Spleen (tissue), 11 donors: ENCODE results near the gene SEPTIN10. TPM values are rescaled to one million over a fixed set of nuclear protein-coding genes. Genes with fewer than 3 reads are reported as not detected.
A peak's percentile ranks its signal among the peaks of the same experiment; 100 is the strongest.

ENCODE experiments used
- DNase-seq: peaks from one replicate; pipeline ENCODE4 v3.0.0-alpha.2; 2020
- H3K27ac ChIP-seq, 8 donors: fragments of 200-600 bp; sonication (generic) in 7 of 8; 1 replicate in 4 of 8; 2 replicates in 4 of 8; pipeline versions ENCODE4 v1.5.0 to v1.8.0; 2016 to 2021; ENCODE audit warnings: inconsistent platforms in 4 of 8, mild to moderate bottlenecking in 4 of 8, moderate library complexity in 1 of 8
- H3K27me3 ChIP-seq, 7 donors: fragments of 200-600 bp; sonication (generic) in 6 of 7; replicated peaks in 1 of 7; 1 replicate in 4 of 7; 2 replicates in 3 of 7; pipeline versions ENCODE4 v1.5.0 to v1.8.0; 2016 to 2021; ENCODE audit warnings: inconsistent platforms in 3 of 7, mild to moderate bottlenecking in 1 of 7
- H3K36me3 ChIP-seq, 6 donors: fragments of 200-600 bp; sonication (generic) in 5 of 6; 1 replicate in 4 of 6; 2 replicates in 2 of 6; pipeline versions ENCODE4 v1.5.0 to v1.8.0; 2016 to 2021; ENCODE audit warnings: inconsistent platforms in 2 of 6
- H3K4me1 ChIP-seq, 6 donors: fragments of 200-600 bp; sonication (generic) in 5 of 6; 1 replicate in 3 of 6; 2 replicates in 3 of 6; pipeline versions ENCODE4 v1.5.0 to v1.8.0; 2016 to 2021; ENCODE audit warnings: inconsistent platforms in 3 of 6
- H3K4me3 ChIP-seq, 8 donors: fragments of 200-600 bp; sonication (generic) in 7 of 8; 1 replicate in 4 of 8; 2 replicates in 4 of 8; pipeline versions ENCODE4 v1.5.0 to v1.8.0; 2016 to 2021; ENCODE audit warnings: inconsistent platforms in 4 of 8, mild to moderate bottlenecking in 4 of 8, moderate library complexity in 2 of 8
- H3K9me3 ChIP-seq, 8 donors: fragments of 200-600 bp; sonication (generic) in 7 of 8; 1 replicate in 4 of 8; 2 replicates in 4 of 8; pipeline versions ENCODE4 v1.5.0 to v1.8.0; 2016 to 2021; ENCODE audit warnings: inconsistent platforms in 4 of 8
- CTCF ChIP-seq, 11 experiments: fragments of 200-600 bp in 7 of 11; fragments of 450-650 bp in 4 of 11; sonication (generic) in 4 of 11; IDR thresholded peaks in 8 of 11; conservative IDR thresholded peaks in 3 of 11; 1 replicate in 7 of 11; 2 replicates in 4 of 11; pipeline versions ENCODE4 v1.4.0 to v1.8.0; 2016 to 2021; ENCODE audit warnings: antibody characterized with exemption in 11 of 11, inconsistent platforms in 4 of 11, mild to moderate bottlenecking in 1 of 11
- POLR2A ChIP-seq, 3 donors: fragments of 450-650 bp; IDR thresholded peaks; one replicate each; pipeline ENCODE4 v1.5.1; 2017; ENCODE audit warnings: antibody characterized with exemption in 3 of 3, mild to moderate bottlenecking in 1 of 3
- POLR2AphosphoS5 ChIP-seq, 3 donors: sonication (generic); formaldehyde crosslinking; IDR thresholded peaks; one replicate each; pipeline ENCODE4 v1.5.1; 2017; ENCODE audit warnings: antibody characterized with exemption in 3 of 3
- WGBS, 5 donors: extraction: QIAGEN DNeasy Blood & Tissue Kit in 3 of 5; methylation state at CpG; one replicate each; pipeline versions ENCODE4 v1.1.5 to v1.1.7; 2013 to 2018; 5-methylcytosine and 5-hydroxymethylcytosine counted together
- intact Hi-C: fragments of 100-400 bp; cut with DNase I; formaldehyde crosslinking; loops from one replicate; pipeline ENCODE4 v1.15.0; 2023; ENCODE audit warnings: low total_unique reads
- polyA plus RNA-seq, 3 donors: library from polyadenylated mRNA; stranded (reverse); fragments of 200-250 nt; gene quantifications; one replicate each; pipeline ENCODE4 v1.2.1, GENCODE V29; 2013
- total RNA-seq, 7 donors: library from RNA; depleted of rRNA in 3 of 7; stranded (reverse); fragments of >200 nt in 3 of 7; fragmentation: NEBNext Ultra II Directional in 4 of 7; extraction: Animal tissue kit (Norgen Biotek cat#: 25700) in 4 of 7; gene quantifications; one replicate each; pipeline versions ENCODE4 v1.1.0 to v1.2.1, GENCODE V29; 2016 to 2021
- donor health status: healthy with polysubstance abuse.
- donor health status: DM: no; HTN: no; CAD: no; lungs with moderate emphysema.
- donor health status: DM: no; HTN: no; CAD: no.
- donor health status: Bipolar disorder and iron deficiency.
- donor health status: healthy.
- donor health status: DM: no; HTN: no; CAD: no.
- donor health status: DM: yes; HTN: yes; CAD: no.

Gene SEPTIN10
- total and polyA plus RNA-seq, 10 donors = 14.7 to 95.3 (median 58.3) TPM

- H3K4me1 ChIP-seq = peaks cover 0 to 4% (median 0%) of the 10 kb centered on the region in 6 donors
- no peak for TF ChIP-seq POLR2AphosphoS5 (IDR thresholded peaks at IDR 0.05)
- TF ChIP-seq CTCF (IDR thresholded peaks at IDR 0.05 in 8 of 11, conservative IDR thresholded peaks at IDR 0.05 in 3 of 11) = no peak
- no peak for TF ChIP-seq POLR2A (IDR thresholded peaks at IDR 0.05)
- intact Hi-C loops = no loop called here
- H3K4me3 ChIP-seq = no peak overlapping the region
- DNase-seq = no peak
- 65 to 98% (median 75%) methylated on average over 2 of the region's 2 CpGs for WGBS, 5 donors
- H3K27me3 ChIP-seq = no peaks in the 10 kb centered on the region
- H3K36me3 ChIP-seq = peaks cover 0 to 25% (median 0%) of the 10 kb centered on the region in 6 donors
- H3K27ac ChIP-seq = no peak overlapping the region
- no peaks in the 10 kb centered on the region for H3K9me3 ChIP-seq
Observed at GRCh38 chr2:109563288-109563687, 50.5 kb downstream of the SEPTIN10 start.

GRCh38 chr2:109562421-109562820, 51.3 kb downstream of the SEPTIN10 start:
- no peak for TF ChIP-seq POLR2A (IDR thresholded peaks at IDR 0.05)
- no peak for TF ChIP-seq POLR2AphosphoS5 (IDR thresholded peaks at IDR 0.05)
- TF ChIP-seq CTCF (IDR thresholded peaks at IDR 0.05 in 8 of 11, conservative IDR thresholded peaks at IDR 0.05 in 3 of 11) = no peak
- H3K4me1 ChIP-seq = peaks cover 0 to 4% (median 0%) of the 10 kb centered on the region in 6 donors
- WGBS, 5 donors = 85 to 94% (median 91%) methylated on average over 2 of the region's 2 CpGs
- no peak overlapping the region for H3K4me3 ChIP-seq
- no peaks in the 10 kb centered on the region for H3K27me3 ChIP-seq
- H3K9me3 ChIP-seq = no peaks in the 10 kb centered on the region
- intact Hi-C loops = no loop called here
- H3K27ac ChIP-seq = no peak overlapping the region
- peaks cover 0 to 25% (median 0%) of the 10 kb centered on the region in 6 donors for H3K36me3 ChIP-seq
- no peak for DNase-seq

GRCh38 chr2:109560265-109560664, 53.5 kb downstream of the SEPTIN10 start:
- no peaks in the 10 kb centered on the region for H3K9me3 ChIP-seq
- H3K4me3 ChIP-seq = no peak overlapping the region
- intact Hi-C loops = no loop called here
- 56 to 91% (median 75%) methylated on average over 1 of the region's 1 CpG for WGBS, 5 donors
- H3K36me3 ChIP-seq = peaks cover 0 to 12% (median 0%) of the 10 kb centered on the region in 6 donors
- H3K27ac ChIP-seq = no peak overlapping the region
- TF ChIP-seq POLR2AphosphoS5 (IDR thresholded peaks at IDR 0.05) (no peak), POLR2A (IDR thresholded peaks at IDR 0.05) (no peak), CTCF (IDR thresholded peaks at IDR 0.05 in 8 of 11, conservative IDR thresholded peaks at IDR 0.05 in 3 of 11) (no peak)
- H3K27me3 ChIP-seq = no peaks in the 10 kb centered on the region
- peaks cover 0 to 4% (median 0%) of the 10 kb centered on the region in 6 donors for H3K4me1 ChIP-seq
- no peak for DNase-seq

- H3K4me1 ChIP-seq = peaks cover 0 to 4% (median 0%) of the 10 kb centered on the region in 6 donors
- no peaks in the 10 kb centered on the region for H3K27me3 ChIP-seq
- no peak for TF ChIP-seq POLR2A (IDR thresholded peaks at IDR 0.05)
- peak in 1 of 3 donors; percentile 58 for TF ChIP-seq POLR2AphosphoS5 (IDR thresholded peaks at IDR 0.05)
- TF ChIP-seq CTCF (IDR thresholded peaks at IDR 0.05 in 8 of 11, conservative IDR thresholded peaks at IDR 0.05 in 3 of 11) = no peak
- no peaks in the 10 kb centered on the region for H3K9me3 ChIP-seq
- WGBS, 5 donors = 50 to 72% (median 64%) methylated on average over 9 of the region's 9 CpGs
- no peak overlapping the region for H3K4me3 ChIP-seq
- intact Hi-C loops = no loop called here
- no peak for DNase-seq
- H3K36me3 ChIP-seq = peaks cover 0 to 8% (median 0%) of the 10 kb centered on the region in 6 donors
- H3K27ac ChIP-seq = peak overlapping the region in 2 of 8 donors; percentile 24 to 29
Observed at GRCh38 chr2:109558076-109558882, 55.5 kb downstream of the SEPTIN10 start.
